Measurements from ENCODE around the gene GNA15.

GNA15 gene

GRCh38 chr19:3178973-3179738 lies 43.3 kb downstream of the GNA15 start:
- H3K36me3 ChIP-seq (ENCODE audit: control insufficient read depth in 2 of 2, insufficient read depth in 1 of 2, low read length in 2 of 2), result no peaks in the 10 kb centered on the region
- CTCF ChIA-PET, result no interaction called here
- no peaks in the 10 kb centered on the region for H3K4me1 ChIP-seq (ENCODE audit: control insufficient read depth, insufficient read depth, low read length)
- no peak for TF ChIP-seq ZBTB44 (tag by site-specific recombination; IDR thresholded peaks at IDR 0.05)
- TF ChIP-seq SCRT1 (tag by site-specific recombination; IDR thresholded peaks at IDR 0.05; ENCODE audit: borderline replicate concordance), result no peak
- TF ChIP-seq ZNF394 (tag by site-specific recombination; IDR thresholded peaks at IDR 0.05; ENCODE audit: borderline replicate concordance), result no peak
- no peak for TF ChIP-seq ZBTB20 (tag by site-specific recombination; IDR thresholded peaks at IDR 0.05)
- no peak for TF ChIP-seq AEBP2 (tag by site-specific recombination; IDR thresholded peaks at IDR 0.05; ENCODE audit: borderline replicate concordance)
- no peak for TF ChIP-seq PATZ1 (tag by site-specific recombination; IDR thresholded peaks at IDR 0.05)
- no peak for TF ChIP-seq INSM2 (tag by site-specific recombination; IDR thresholded peaks at IDR 0.05)
- TF ChIP-seq SP7 (tag by site-specific recombination; IDR thresholded peaks at IDR 0.05), result no peak
- POLR2A ChIA-PET, result no interaction called here
- H3K27ac ChIP-seq (ENCODE audit: extremely low read depth, low read depth, low read length), result no peak overlapping the region
- H3K4me3 ChIP-seq (ENCODE audit: low read depth, low read length), result no peak overlapping the region
- H3K9me3 ChIP-seq (ENCODE audit: control insufficient read depth, insufficient read depth, low read depth, low read length), result no peaks in the 10 kb centered on the region

GRCh38 chr19:3179739-3180293 lies 44.0 kb downstream of the GNA15 start:
- Histone ChIP-seq H3K4me1 (ENCODE audit: control insufficient read depth, insufficient read depth, low read length) (no peaks in the 10 kb centered on the region), H3K36me3 (ENCODE audit: control insufficient read depth in 2 of 2, insufficient read depth in 1 of 2, low read length in 2 of 2) (no peaks in the 10 kb centered on the region), H3K9me3 (ENCODE audit: control insufficient read depth, insufficient read depth, low read depth, low read length) (no peaks in the 10 kb centered on the region), H3K4me3 (ENCODE audit: low read depth, low read length) (no peak overlapping the region), H3K27ac (ENCODE audit: extremely low read depth, low read depth, low read length) (no peak overlapping the region)
- POLR2A ChIA-PET, result no interaction called here
- CTCF ChIA-PET, result no interaction called here
- TF ChIP-seq ZNF624 (tag by site-specific recombination; IDR thresholded peaks at IDR 0.05) (no peak), YY2 (tag by site-specific recombination; IDR thresholded peaks at IDR 0.05) (no peak), ZNF140 (tag by site-specific recombination; IDR thresholded peaks at IDR 0.05) (no peak), MYNN (tag by site-specific recombination; IDR thresholded peaks at IDR 0.05; ENCODE audit: borderline replicate concordance) (no peak), ZNF701 (tag by site-specific recombination; IDR thresholded peaks at IDR 0.05) (no peak), ZNF571 (tag by site-specific recombination; IDR thresholded peaks at IDR 0.05) (no peak), ZNF48 (tag by site-specific recombination; IDR thresholded peaks at IDR 0.05) (no peak), ZBTB26 (tag by site-specific recombination; optimal IDR thresholded peaks at IDR 0.05) (no peak), YY1 (tag by site-specific recombination; IDR thresholded peaks at IDR 0.05) (no peak), ZNF211 (tag by site-specific recombination; IDR thresholded peaks at IDR 0.05; ENCODE audit: low read depth) (no peak), ZNF426 (tag by site-specific recombination; IDR thresholded peaks at IDR 0.05) (no peak)
